Measurements from ENCODE around the gene TUBG2.

DNA sequence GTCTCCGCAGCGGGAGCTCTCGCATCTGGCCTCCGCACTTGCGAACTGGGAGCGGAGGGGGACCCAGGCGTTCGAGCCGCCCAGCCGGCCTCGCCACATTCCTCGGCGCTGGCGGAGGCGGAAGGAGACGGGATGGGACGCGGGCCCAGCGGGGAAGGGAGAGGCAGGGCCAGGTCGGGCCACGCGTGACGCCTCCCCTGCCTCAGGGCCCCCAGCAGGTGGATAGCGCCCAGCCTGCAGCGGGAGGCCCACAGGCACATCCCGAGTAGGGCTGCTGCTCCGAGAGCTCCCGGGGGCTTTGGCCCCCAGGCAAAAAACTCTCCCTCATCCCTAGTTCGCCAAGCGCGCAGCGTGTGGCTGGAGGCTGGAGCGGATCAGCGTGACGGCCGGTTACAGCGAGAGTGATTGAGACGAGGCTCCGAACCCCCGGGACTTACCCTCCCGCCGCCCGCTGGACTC lies 16.9 kb downstream of the TUBG2 start:
- peak; percentile 64 for TF ChIP-seq REST (IDR thresholded peaks at IDR 0.05; ENCODE audit: low read depth)
- TF ChIP-seq EP300 (IDR thresholded peaks at IDR 0.05; ENCODE audit: borderline replicate concordance), result peak; percentile 79
- peak; percentile 62 for TF ChIP-seq FOXM1 (IDR thresholded peaks at IDR 0.05; ENCODE audit: borderline replicate concordance, low read depth)
- no peak for TF ChIP-seq RAD21 (IDR thresholded peaks at IDR 0.05; ENCODE audit: low read depth)
- TF ChIP-seq MAX (IDR thresholded peaks at IDR 0.05), result peak; percentile 74
- peak; percentile 52 for TF ChIP-seq USF1 (IDR thresholded peaks at IDR 0.05)
- no peak; the same call in 1 of the 2 replicates for TF ChIP-seq CEBPB (IDR thresholded peaks at IDR 0.05)
- TF ChIP-seq CREB1 (IDR thresholded peaks at IDR 0.05; ENCODE audit: low read depth), result no peak
